ENCODE measurements around the gene GPR135. TPM values are rescaled to one million over a fixed set of nuclear protein-coding genes. Genes with fewer than 3 reads are reported as not detected.

Gene GPR135
- total and polyA plus RNA-seq, 2 of the 13 experiments (the other 11 are each of a cell fraction or from before 2014, with no cell fraction given), result 0.46 to 1.3 TPM

DNA sequence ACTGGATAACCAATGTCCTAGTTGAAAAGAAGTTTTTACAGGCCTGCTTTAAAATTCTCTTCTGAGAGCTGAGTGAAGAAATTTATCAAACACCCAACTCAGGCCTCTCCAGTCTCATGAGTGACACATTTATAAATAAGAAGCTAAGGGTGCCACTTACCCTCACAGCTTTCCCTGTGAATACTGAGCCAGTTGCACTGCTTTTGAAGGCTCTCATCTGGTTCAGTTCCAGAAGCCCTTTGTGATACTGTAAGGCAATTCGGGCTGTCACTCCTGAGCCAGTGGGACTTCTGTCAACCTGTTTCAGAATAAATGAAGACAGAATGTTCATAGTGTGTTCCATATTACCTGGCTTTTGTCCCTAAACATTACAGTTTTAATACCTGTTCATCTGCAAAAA is 10.5 kb upstream of the GPR135 start (continued):
- no peak for TF ChIP-seq GFI1 (CRISPR knock-in tag; IDR thresholded peaks at IDR 0.05; ENCODE audit: borderline replicate concordance)
- TF ChIP-seq ZNF343 (CRISPR knock-in tag; IDR thresholded peaks at IDR 0.05), result no peak
- no peak for TF ChIP-seq ZNF773 (CRISPR knock-in tag; IDR thresholded peaks at IDR 0.05; ENCODE audit: borderline replicate concordance)
- TF ChIP-seq ZNF530 (CRISPR knock-in tag; IDR thresholded peaks at IDR 0.05; ENCODE audit: low read depth), result no peak
- no peak for TF ChIP-seq SYNCRIP (IDR thresholded peaks at IDR 0.05; ENCODE audit: insufficient read depth, low read depth, low read length)
- no peak for TF ChIP-seq ZZZ3 (CRISPR knock-in tag; IDR thresholded peaks at IDR 0.05; ENCODE audit: borderline replicate concordance)
- TF ChIP-seq RFXAP (CRISPR knock-in tag; IDR thresholded peaks at IDR 0.05; ENCODE audit: borderline replicate concordance), result no peak

- H3K4me2 ChIP-seq (ENCODE audit: low read depth, low read length), result no peak overlapping the region
Observed at GRCh38 chr14:59474172-59474571, 9.0 kb upstream of the GPR135 start.

More at GRCh38 chr14:59474172-59474571, 9.0 kb upstream of the GPR135 start:
- intact Hi-C loops (cut with micrococcal nuclease; ENCODE audit: unreplicated experiment) (no loop called here), in situ Hi-C loops (cut with HindIII; ENCODE audit: extremely low pct_ligation_motif_present, low pct_unique_long_range_greater_than_20kb) (no loop called here)
- H4K20me1 ChIP-seq (ENCODE audit: insufficient read depth, low read length), result no peaks in the 10 kb centered on the region; the same call in 1 of the 2 replicates
- ChIA-PET POLR2A (interaction anchor here (1.9 kb wide), 1 partner anchor 10 kb away, joined by 4 read pairs; the partner anchor contains the start of genes JKAMP and L3HYPDH), CTCF (ENCODE audit: low intra/inter-chr PET ratio, low total read pairs) (no interaction called here)
- H3K27ac ChIP-seq (ENCODE audit: extremely low read length, insufficient read depth, low read length), result no peak overlapping the region
- ATAC-seq (no peak), FAIRE-seq (no peak), DNase-seq (ENCODE audit: low spot score) (no peak)
- no peaks in the 10 kb centered on the region for H3K9me3 ChIP-seq (ENCODE audit: low read length)
- no peaks in the 10 kb centered on the region for H3K79me2 ChIP-seq (ENCODE audit: insufficient read depth, low read length)
- TF ChIP-seq RBFOX2 (IDR thresholded peaks at IDR 0.05; ENCODE audit: low read depth, low read length) (0 out of 2 replicates have a peak, but pooled peaks have one; percentile 20), ZBTB20 (CRISPR knock-in tag; IDR thresholded peaks at IDR 0.05; ENCODE audit: borderline replicate concordance, low read depth) (no peak)
- no peak overlapping the region for H3K9ac ChIP-seq (ENCODE audit: insufficient read depth, low read depth, low read length)
- peaks cover 19 to 50% of the 10 kb centered on the region in 2 experiments for H3K36me3 ChIP-seq (replicated peaks in 1 of 2; ENCODE audit: control insufficient read depth in 1 of 2, insufficient read depth in 2 of 2, low read length in 2 of 2)
- no peak overlapping the region for H2AFZ ChIP-seq (ENCODE audit: low read length)
- BruUV-seq (replicated peaks), result no TSS peak
- no peak overlapping the region for H3K4me3 ChIP-seq (replicated peaks in 1 of 3; ENCODE audit: insufficient read depth in 1 of 3, low read depth in 2 of 3, low read length in 3 of 3)
- H3K27me3 ChIP-seq (ENCODE audit: control insufficient read depth in 1 of 2, insufficient read depth in 2 of 2, low read length in 2 of 2), result no peaks in the 10 kb centered on the region
- WGBS (ENCODE audit: low lambda C conversion rate), result 100% methylated on average over 1 of the region's 1 CpG
- no peaks in the 10 kb centered on the region for H3K4me1 ChIP-seq (ENCODE audit: insufficient read depth, low read length)

All from HepG2 (cell line).